Esophagus squamous epithelium (tissue), 4 donors: ENCODE data around the gene LPAR2.

Experiments
- CTCF ChIP-seq, 6 experiments: fragments of 450-650 bp in 4 of 6; fragments of 200-600 bp in 2 of 6; sonication (generic) in 2 of 6; IDR thresholded peaks; one replicate each; pipeline ENCODE4 v1.5.1; 2016 to 2019; ENCODE audit warnings: antibody characterized with exemption in 6 of 6, mild to moderate bottlenecking in 4 of 6, moderate library complexity in 4 of 6
- POLR2A ChIP-seq, 4 donors: fragments of 450-650 bp; IDR thresholded peaks; one replicate each; pipeline ENCODE4 v1.6.1; 2017; ENCODE audit warnings: antibody characterized with exemption in 4 of 4, mild to moderate bottlenecking in 4 of 4, moderate library complexity in 3 of 4

GRCh38 chr19:19575411-19575810, 52.6 kb downstream of the LPAR2 start:
- TF ChIP-seq POLR2A (IDR thresholded peaks at IDR 0.05) (no peak), CTCF (IDR thresholded peaks at IDR 0.05) (no peak)
